ENCODE results near the gene SUSD4.
A peak's percentile ranks its signal among the peaks of the same experiment; 100 is the strongest.

Gene SUSD4

GRCh38 chr1:223215026-223215425 lies 148.9 kb downstream of the SUSD4 start:
- H3K9me3 ChIP-seq (replicated peaks; ENCODE audit: low read length), result no peaks in the 10 kb centered on the region
- no peak overlapping the region for H3K4me2 ChIP-seq (ENCODE audit: low read length)
- H3K4me1 ChIP-seq (ENCODE audit: control insufficient read depth, insufficient read depth, low read length), result peaks cover 4% of the 10 kb centered on the region
- H3K9ac ChIP-seq (ENCODE audit: low read depth, low read length), result no peak overlapping the region
- no peaks in the 10 kb centered on the region for H3K27me3 ChIP-seq (ENCODE audit: control insufficient read depth, insufficient read depth, low read length)
- no peaks in the 10 kb centered on the region for H3K36me3 ChIP-seq (ENCODE audit: insufficient read depth, low read length)
- no peak overlapping the region for H3K4me3 ChIP-seq (ENCODE audit: low read length)

- no peaks in the 10 kb centered on the region for H3K36me3 ChIP-seq (ENCODE audit: insufficient read depth, low read length)
- H3K9ac ChIP-seq (ENCODE audit: low read depth, low read length), result no peak overlapping the region
- H3K9me3 ChIP-seq (replicated peaks; ENCODE audit: low read length), result no peaks in the 10 kb centered on the region
- H3K4me1 ChIP-seq (ENCODE audit: control insufficient read depth, insufficient read depth, low read length), result peaks cover 4% of the 10 kb centered on the region
- H3K27me3 ChIP-seq (ENCODE audit: control insufficient read depth, insufficient read depth, low read length), result peaks cover under 1% of the 10 kb centered on the region
- no peak overlapping the region for H3K4me3 ChIP-seq (ENCODE audit: low read length)
- H3K4me2 ChIP-seq (ENCODE audit: low read length), result no peak overlapping the region
Measured at GRCh38 chr1:223214261-223214807, 149.6 kb downstream of the SUSD4 start.

DNA sequence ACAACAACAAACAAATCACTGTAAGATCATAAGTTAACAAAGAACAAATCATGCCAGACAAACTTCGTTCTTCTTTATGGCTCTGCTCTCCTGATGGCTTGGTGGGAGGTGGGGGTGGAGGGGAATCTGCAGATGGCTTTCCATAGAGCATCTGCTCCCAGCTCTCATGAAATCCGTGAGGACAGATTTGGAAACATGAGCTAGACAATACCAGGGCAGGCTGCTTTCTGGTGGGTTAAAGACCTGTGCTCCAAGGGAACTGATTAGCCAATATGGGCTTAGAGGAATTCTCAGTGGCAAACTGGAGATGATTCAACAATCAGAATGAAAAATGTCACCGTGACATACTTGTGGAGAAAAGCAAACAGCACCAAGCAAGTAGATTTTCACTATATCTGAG lies 151.5 kb downstream of the SUSD4 start:
- H3K4me3 ChIP-seq (ENCODE audit: low read length), result no peak overlapping the region
- H3K27me3 ChIP-seq (ENCODE audit: control insufficient read depth, insufficient read depth, low read length), result peaks cover 3% of the 10 kb centered on the region
- H3K4me1 ChIP-seq (ENCODE audit: control insufficient read depth, insufficient read depth, low read length), result peaks cover 14% of the 10 kb centered on the region
- H3K9ac ChIP-seq (ENCODE audit: low read depth, low read length), result no peak overlapping the region
- H3K36me3 ChIP-seq (ENCODE audit: insufficient read depth, low read length), result no peaks in the 10 kb centered on the region
- no peaks in the 10 kb centered on the region for H3K9me3 ChIP-seq (replicated peaks; ENCODE audit: low read length)
- no peak overlapping the region for H3K4me2 ChIP-seq (ENCODE audit: low read length)

- H3K9ac ChIP-seq (ENCODE audit: low read depth, low read length), result no peak overlapping the region
- H3K9me3 ChIP-seq (replicated peaks; ENCODE audit: low read length), result no peaks in the 10 kb centered on the region
- peaks cover 14% of the 10 kb centered on the region for H3K4me1 ChIP-seq (ENCODE audit: control insufficient read depth, insufficient read depth, low read length)
- H3K27me3 ChIP-seq (ENCODE audit: control insufficient read depth, insufficient read depth, low read length), result peaks cover 3% of the 10 kb centered on the region
- no peak overlapping the region for H3K4me3 ChIP-seq (ENCODE audit: low read length)
- no peak overlapping the region for H3K4me2 ChIP-seq (ENCODE audit: low read length)
- no peaks in the 10 kb centered on the region for H3K36me3 ChIP-seq (ENCODE audit: insufficient read depth, low read length)
Measured at GRCh38 chr1:223211323-223211985, 152.5 kb downstream of the SUSD4 start.

- H3K4me2 ChIP-seq (ENCODE audit: low read length), result no peak overlapping the region
- no peak overlapping the region for H3K9ac ChIP-seq (ENCODE audit: low read depth, low read length)
- no peaks in the 10 kb centered on the region for H3K9me3 ChIP-seq (replicated peaks; ENCODE audit: low read length)
- peaks cover 14% of the 10 kb centered on the region for H3K4me1 ChIP-seq (ENCODE audit: control insufficient read depth, insufficient read depth, low read length)
- H3K36me3 ChIP-seq (ENCODE audit: insufficient read depth, low read length), result no peaks in the 10 kb centered on the region
- no peak overlapping the region for H3K4me3 ChIP-seq (ENCODE audit: low read length)
- peaks cover 3% of the 10 kb centered on the region for H3K27me3 ChIP-seq (ENCODE audit: control insufficient read depth, insufficient read depth, low read length)
Measured at GRCh38 chr1:223210788-223211120, 153.2 kb downstream of the SUSD4 start.

DNA sequence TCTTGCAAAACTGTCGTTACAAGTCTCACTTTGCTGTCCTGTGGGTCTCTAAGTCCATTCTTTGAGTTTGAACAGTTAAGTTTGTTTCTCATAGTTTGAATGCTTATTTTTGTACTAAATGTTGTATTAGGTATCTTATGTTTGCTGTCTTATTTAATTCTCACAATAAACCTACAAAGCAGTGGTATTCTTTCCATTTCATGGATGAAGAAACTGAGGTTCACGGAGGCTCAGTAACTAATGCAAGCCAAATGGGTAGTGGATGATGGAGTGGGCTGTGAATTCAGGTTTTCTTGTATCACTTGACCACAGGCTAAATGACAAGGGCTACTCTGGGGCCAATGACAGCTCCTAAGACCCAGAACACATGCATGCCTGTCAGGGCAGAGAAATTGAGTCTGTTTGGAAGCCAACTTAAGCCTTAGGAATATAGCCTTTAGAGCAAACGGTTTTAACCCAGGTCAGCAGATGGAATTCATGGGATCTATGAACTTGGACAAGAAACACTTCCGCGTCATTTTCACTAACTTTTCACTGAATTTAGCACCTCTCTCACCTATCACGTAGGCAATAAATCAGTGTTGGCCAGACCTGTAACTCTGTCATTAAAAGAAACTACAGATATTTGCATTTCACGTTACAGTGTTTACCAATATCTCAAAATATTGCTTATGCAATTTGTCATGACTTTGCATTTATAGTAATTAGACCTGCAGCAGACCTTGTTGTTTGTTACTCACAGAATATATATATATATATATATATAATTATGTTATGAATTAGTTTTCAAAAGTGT lies 153.8 kb downstream of the SUSD4 start:
- Histone ChIP-seq H3K9ac (ENCODE audit: low read depth, low read length) (no peak overlapping the region), H3K4me3 (ENCODE audit: low read length) (no peak overlapping the region), H3K4me1 (ENCODE audit: control insufficient read depth, insufficient read depth, low read length) (peaks cover 14% of the 10 kb centered on the region), H3K9me3 (replicated peaks; ENCODE audit: low read length) (no peaks in the 10 kb centered on the region), H3K36me3 (ENCODE audit: insufficient read depth, low read length) (no peaks in the 10 kb centered on the region), H3K4me2 (ENCODE audit: low read length) (no peak overlapping the region), H3K27me3 (ENCODE audit: control insufficient read depth, insufficient read depth, low read length) (peaks cover 3% of the 10 kb centered on the region)

DNA sequence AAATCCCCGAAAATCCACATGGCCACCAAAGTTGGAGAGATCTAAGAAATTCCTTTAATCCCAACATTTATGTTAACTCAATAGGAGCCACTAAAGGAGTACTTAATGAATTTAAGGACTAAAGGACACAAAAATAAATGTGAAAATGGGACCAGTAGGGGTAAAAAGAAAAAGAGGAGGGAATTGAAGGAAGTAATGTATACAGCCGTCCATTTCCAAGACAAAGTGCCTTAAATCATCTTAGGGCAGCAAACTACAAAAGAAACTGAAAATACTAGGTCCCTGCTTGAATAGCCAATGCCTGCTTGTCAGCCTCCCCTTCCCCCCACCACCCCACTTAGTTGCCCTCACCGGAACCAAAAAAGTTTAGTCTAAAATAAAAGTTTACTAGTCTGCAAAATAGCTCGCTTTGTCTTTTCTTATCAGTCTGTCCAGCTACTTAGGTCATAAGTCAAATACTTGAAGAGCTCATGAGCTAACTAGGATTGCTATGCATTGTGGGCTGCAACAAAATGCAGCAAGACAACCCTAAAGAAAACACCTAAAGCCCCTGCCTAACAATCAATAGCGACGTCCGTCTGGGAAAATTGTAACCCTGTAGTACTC lies 154.6 kb downstream of the SUSD4 start:
- no peaks in the 10 kb centered on the region for H3K9me3 ChIP-seq (replicated peaks; ENCODE audit: low read length)
- H3K4me2 ChIP-seq (ENCODE audit: low read length), result no peak overlapping the region
- no peak overlapping the region for H3K9ac ChIP-seq (ENCODE audit: low read depth, low read length)
- H3K36me3 ChIP-seq (ENCODE audit: insufficient read depth, low read length), result no peaks in the 10 kb centered on the region
- peaks cover 14% of the 10 kb centered on the region for H3K4me1 ChIP-seq (ENCODE audit: control insufficient read depth, insufficient read depth, low read length)
- no peak overlapping the region for H3K4me3 ChIP-seq (ENCODE audit: low read length)
- H3K27me3 ChIP-seq (ENCODE audit: control insufficient read depth, insufficient read depth, low read length), result peaks cover 4% of the 10 kb centered on the region

DNA sequence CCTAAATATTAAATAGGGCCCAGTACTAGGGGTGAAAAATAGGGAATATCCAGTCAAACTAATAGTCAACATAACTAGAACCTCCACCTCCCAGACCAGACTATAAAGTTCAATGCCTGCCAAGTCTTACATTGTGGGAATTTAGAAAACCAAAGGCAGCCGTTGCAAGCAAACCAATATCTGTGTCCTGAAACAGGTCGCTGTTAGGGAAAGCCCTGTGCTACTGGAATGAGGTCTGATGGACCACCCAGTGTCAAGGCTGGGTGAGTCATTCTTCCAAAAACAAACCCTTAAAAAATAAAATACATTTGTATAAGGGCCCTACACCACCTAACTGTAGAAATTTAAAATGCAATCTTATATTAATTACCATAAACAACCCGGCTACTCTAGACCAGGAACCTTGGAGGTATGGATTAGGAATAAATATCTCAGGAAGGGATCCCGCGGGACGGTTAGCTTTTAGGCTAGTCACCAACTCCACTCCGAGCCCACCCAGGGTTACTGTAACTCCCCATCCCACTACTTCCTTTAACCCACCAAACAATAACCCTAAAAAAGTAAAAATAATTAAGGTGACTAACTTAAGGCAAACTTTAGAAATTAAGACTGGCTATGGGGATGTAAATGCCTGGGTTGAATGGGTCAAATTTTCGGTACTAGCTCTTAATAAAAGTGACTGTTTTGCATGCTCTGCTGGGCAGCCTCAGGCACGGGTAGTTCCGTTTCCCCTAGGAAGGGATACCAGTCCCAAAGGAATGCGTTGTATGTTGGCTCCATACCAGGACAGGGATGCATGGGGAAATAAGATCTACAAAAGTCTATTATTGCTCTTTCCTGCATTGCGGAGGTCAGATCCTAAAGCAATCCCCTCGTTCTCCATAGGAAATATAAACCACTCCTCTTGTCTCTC lies 155.6 kb downstream of the SUSD4 start:
- Histone ChIP-seq H3K4me1 (ENCODE audit: control insufficient read depth, insufficient read depth, low read length) (peaks cover 14% of the 10 kb centered on the region), H3K36me3 (ENCODE audit: insufficient read depth, low read length) (no peaks in the 10 kb centered on the region), H3K4me2 (ENCODE audit: low read length) (peak overlapping the region; percentile 16), H3K27me3 (ENCODE audit: control insufficient read depth, insufficient read depth, low read length) (peaks cover 6% of the 10 kb centered on the region), H3K4me3 (ENCODE audit: low read length) (no peak overlapping the region), H3K9ac (ENCODE audit: low read depth, low read length) (no peak overlapping the region), H3K9me3 (replicated peaks; ENCODE audit: low read length) (no peaks in the 10 kb centered on the region)

DNA sequence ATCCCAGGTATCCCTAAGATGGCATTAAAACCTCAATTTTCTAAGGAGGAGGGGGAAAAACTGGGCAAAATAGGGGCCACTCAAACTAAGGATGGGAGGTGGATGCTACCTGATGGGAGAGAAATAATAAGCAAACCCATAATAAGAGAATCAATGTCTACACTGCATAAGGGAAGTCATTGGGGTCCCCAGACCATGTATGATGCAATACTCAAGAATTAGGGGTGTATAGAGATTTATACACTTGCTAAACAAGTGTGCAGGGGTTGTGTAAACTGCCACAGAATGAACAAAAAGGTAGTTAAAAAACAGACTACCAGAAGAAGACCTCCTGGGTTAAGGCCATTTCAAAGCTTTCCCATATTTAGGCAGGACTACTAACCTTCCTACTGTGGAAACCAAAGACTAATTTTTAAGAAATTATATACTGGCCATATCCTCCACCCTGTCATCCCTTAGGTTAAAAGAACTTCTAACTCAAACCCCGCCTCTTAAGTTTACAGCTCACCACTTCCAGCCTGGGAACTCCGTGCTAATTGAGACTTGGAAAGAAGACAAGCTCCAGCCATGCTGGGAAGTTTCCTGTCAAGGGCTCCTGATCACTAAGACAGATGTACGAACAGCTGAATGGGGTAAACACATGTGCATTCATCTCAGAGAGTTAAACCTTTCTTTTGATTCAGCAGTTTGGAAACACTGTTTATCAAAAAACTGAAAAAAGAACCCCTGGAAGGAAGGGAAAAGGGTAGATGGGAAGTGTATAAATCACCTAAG lies 156.5 kb downstream of the SUSD4 start:
- Histone ChIP-seq H3K9ac (ENCODE audit: low read depth, low read length) (no peak overlapping the region), H3K4me3 (ENCODE audit: low read length) (no peak overlapping the region), H3K4me1 (ENCODE audit: control insufficient read depth, insufficient read depth, low read length) (peaks cover 14% of the 10 kb centered on the region), H3K27me3 (ENCODE audit: control insufficient read depth, insufficient read depth, low read length) (peaks cover 6% of the 10 kb centered on the region), H3K36me3 (ENCODE audit: insufficient read depth, low read length) (no peaks in the 10 kb centered on the region), H3K9me3 (replicated peaks; ENCODE audit: low read length) (no peaks in the 10 kb centered on the region), H3K4me2 (ENCODE audit: low read length) (peak overlapping the region; percentile 16)

- Histone ChIP-seq H3K9ac (ENCODE audit: low read depth, low read length) (no peak overlapping the region), H3K9me3 (replicated peaks; ENCODE audit: low read length) (no peaks in the 10 kb centered on the region), H3K4me1 (ENCODE audit: control insufficient read depth, insufficient read depth, low read length) (peaks cover 10% of the 10 kb centered on the region), H3K36me3 (ENCODE audit: insufficient read depth, low read length) (no peaks in the 10 kb centered on the region), H3K27me3 (ENCODE audit: control insufficient read depth, insufficient read depth, low read length) (peaks cover 6% of the 10 kb centered on the region), H3K4me3 (ENCODE audit: low read length) (no peak overlapping the region), H3K4me2 (ENCODE audit: low read length) (no peak overlapping the region)
Measured at GRCh38 chr1:223204424-223204823, 159.6 kb downstream of the SUSD4 start.
